ENCODE measurements around the gene KCNE3. TPM values are rescaled to one million over a fixed set of nuclear protein-coding genes. Genes with fewer than 3 reads are reported as not detected.
A peak's percentile ranks its signal among the peaks of the same experiment; 100 is the strongest.

Gene KCNE3
- total RNA-seq, 1 donor from 2014 or later, result 1.2 TPM

DNA sequence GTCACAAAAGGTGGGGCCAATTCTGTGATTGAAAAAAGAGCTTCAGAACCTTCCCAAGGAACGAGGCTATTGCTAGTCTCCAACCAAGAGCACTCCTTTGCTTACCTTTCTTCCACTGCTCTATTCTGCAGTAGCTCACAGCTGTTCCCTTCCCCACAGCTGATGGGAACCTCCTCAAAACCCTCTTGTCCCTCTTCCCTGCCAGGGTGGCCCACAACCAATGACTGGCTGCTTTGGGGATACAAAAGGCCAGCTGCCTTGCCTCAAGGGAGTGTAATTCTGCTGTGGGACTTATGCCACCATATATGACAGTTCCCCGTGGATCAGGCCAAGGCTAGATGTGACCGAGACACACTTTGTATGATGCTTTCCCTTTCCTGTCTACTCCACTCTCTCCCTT, 15.0 kb downstream of the KCNE3 start:
- DNase-seq (ENCODE audit: low spot score), result no peak
- peaks cover 8% of the 10 kb centered on the region for H3K4me1 Mint-ChIP-seq
- no peaks in the 10 kb centered on the region for H3K36me3 Mint-ChIP-seq
- H3K27me3 Mint-ChIP-seq (ENCODE audit: insufficient read depth, low read depth), result peaks cover 4% of the 10 kb centered on the region
- H4K20me1 ChIP-seq (ENCODE audit: low read depth), result no peaks in the 10 kb centered on the region
- H3K4me1 ChIP-seq, result no peaks in the 10 kb centered on the region
- no peaks in the 10 kb centered on the region for H3F3A ChIP-seq (ENCODE audit: low read depth)
- H3K4me3 ChIP-seq, result no peak overlapping the region
- H3K36me3 ChIP-seq, result no peaks in the 10 kb centered on the region
- no peaks in the 10 kb centered on the region for H3K9me3 ChIP-seq (ENCODE audit: low read depth)
- no peak overlapping the region for H3K27ac Mint-ChIP-seq
- no peak overlapping the region for H3K9ac ChIP-seq
- H3K4me2 ChIP-seq, result no peak overlapping the region
- no peaks in the 10 kb centered on the region for H3K9me3 Mint-ChIP-seq
- no peak overlapping the region for H3K27ac ChIP-seq
- no peaks in the 10 kb centered on the region for H3K27me3 ChIP-seq
- no peak overlapping the region for H3K4me3 Mint-ChIP-seq
- no peak overlapping the region for H2AFZ ChIP-seq (replicated peaks)
- TF ChIP-seq EZH2 (IDR thresholded peaks at IDR 0.05), result no peak
- TF ChIP-seq, protein P1, sequence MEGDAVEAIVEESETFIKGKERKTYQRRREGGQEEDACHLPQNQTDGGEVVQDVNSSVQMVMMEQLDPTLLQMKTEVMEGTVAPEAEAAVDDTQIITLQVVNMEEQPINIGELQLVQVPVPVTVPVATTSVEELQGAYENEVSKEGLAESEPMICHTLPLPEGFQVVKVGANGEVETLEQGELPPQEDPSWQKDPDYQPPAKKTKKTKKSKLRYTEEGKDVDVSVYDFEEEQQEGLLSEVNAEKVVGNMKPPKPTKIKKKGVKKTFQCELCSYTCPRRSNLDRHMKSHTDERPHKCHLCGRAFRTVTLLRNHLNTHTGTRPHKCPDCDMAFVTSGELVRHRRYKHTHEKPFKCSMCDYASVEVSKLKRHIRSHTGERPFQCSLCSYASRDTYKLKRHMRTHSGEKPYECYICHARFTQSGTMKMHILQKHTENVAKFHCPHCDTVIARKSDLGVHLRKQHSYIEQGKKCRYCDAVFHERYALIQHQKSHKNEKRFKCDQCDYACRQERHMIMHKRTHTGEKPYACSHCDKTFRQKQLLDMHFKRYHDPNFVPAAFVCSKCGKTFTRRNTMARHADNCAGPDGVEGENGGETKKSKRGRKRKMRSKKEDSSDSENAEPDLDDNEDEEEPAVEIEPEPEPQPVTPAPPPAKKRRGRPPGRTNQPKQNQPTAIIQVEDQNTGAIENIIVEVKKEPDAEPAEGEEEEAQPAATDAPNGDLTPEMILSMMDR (IDR thresholded peaks at IDR 0.05), result no peak
- no peak for TF ChIP-seq EZH2phosphoT487 (IDR thresholded peaks at IDR 0.05)
- H3K79me2 ChIP-seq (ENCODE audit: low read depth), result no peaks in the 10 kb centered on the region

DNA sequence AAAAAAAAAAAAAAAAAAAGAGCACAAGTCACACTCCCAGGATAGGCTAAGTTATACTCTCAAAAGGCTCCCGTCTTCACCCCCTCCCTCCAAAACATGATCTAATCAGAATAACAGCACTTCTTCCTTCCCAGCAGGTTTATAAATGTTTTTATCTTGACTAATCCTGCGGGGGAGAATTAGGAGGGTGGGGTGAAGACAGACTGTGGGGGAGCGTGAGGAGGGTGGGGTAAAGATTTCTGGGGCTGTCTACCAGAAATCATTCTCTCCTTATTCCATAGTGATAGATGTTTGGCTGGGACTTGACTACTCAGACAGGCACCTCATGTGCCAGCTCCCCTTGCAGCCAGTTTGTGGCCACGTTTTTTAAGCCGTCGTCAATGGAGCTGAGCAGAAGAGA, 17.0 kb downstream of the KCNE3 start:
- no peaks in the 10 kb centered on the region for H3K79me2 ChIP-seq (ENCODE audit: low read depth)
- H3K27me3 ChIP-seq, result no peaks in the 10 kb centered on the region
- H4K20me1 ChIP-seq (ENCODE audit: low read depth), result no peaks in the 10 kb centered on the region
- H3K4me3 ChIP-seq, result no peak overlapping the region
- H3K36me3 Mint-ChIP-seq, result no peaks in the 10 kb centered on the region
- H3K27ac Mint-ChIP-seq, result no peak overlapping the region
- DNase-seq (ENCODE audit: low spot score), result no peak
- no peaks in the 10 kb centered on the region for H3K4me1 ChIP-seq
- TF ChIP-seq EZH2phosphoT487 (IDR thresholded peaks at IDR 0.05), result no peak
- no peaks in the 10 kb centered on the region for H3K36me3 ChIP-seq
- H3K4me1 Mint-ChIP-seq, result peaks cover 3% of the 10 kb centered on the region
- no peaks in the 10 kb centered on the region for H3F3A ChIP-seq (ENCODE audit: low read depth)
- no peaks in the 10 kb centered on the region for H3K9me3 ChIP-seq (ENCODE audit: low read depth)
- H3K27ac ChIP-seq, result no peak overlapping the region
- no peaks in the 10 kb centered on the region for H3K9me3 Mint-ChIP-seq
- H3K4me2 ChIP-seq, result no peak overlapping the region
- H2AFZ ChIP-seq (replicated peaks), result no peak overlapping the region
- H3K27me3 Mint-ChIP-seq (ENCODE audit: insufficient read depth, low read depth), result peaks cover 4% of the 10 kb centered on the region
- no peak overlapping the region for H3K4me3 Mint-ChIP-seq
- no peak overlapping the region for H3K9ac ChIP-seq

DNA sequence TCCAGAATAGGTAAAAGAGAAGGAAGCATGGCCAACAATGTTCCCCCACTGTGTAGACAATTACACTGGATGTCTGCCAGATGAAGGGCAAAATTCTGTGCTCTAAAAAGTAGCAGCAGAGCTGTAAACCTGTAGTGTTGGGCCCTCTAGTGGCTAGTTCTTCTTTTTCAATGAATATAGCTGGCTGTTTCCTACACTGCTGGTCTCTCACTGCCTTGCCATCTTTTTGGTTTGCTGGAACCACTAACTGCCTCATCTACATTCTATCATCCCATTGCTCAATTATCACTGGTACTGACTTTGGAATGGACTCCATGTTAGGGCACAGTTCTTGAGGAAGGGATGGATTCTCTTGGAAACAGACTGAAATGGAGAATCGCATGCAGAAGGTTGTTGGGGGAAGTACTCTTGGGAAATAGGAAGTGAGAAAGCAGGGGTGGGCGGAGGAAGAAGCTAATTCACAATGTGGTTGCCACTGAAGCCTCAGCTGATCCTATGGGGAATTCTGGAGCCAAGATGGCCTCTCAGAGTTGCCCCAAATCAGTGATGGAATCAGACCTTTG, 17.9 kb downstream of the KCNE3 start:
- no peak overlapping the region for H3K9ac ChIP-seq
- H2AFZ ChIP-seq (replicated peaks), result peak overlapping the region; percentile 91
- no peaks in the 10 kb centered on the region for H3F3A ChIP-seq (ENCODE audit: low read depth)
- peak overlapping the region; percentile 16 for H3K4me3 Mint-ChIP-seq
- TF ChIP-seq EZH2 (IDR thresholded peaks at IDR 0.05) (no peak), EZH2phosphoT487 (IDR thresholded peaks at IDR 0.05) (no peak)
- TF ChIP-seq, protein P1 (IDR thresholded peaks at IDR 0.05), result peak; percentile 74
- H3K4me1 ChIP-seq, result peaks cover 4% of the 10 kb centered on the region
- H3K9me3 Mint-ChIP-seq, result no peaks in the 10 kb centered on the region
- H3K27me3 ChIP-seq, result no peaks in the 10 kb centered on the region
- no peaks in the 10 kb centered on the region for H4K20me1 ChIP-seq (ENCODE audit: low read depth)
- no peaks in the 10 kb centered on the region for H3K36me3 ChIP-seq
- no peaks in the 10 kb centered on the region for H3K9me3 ChIP-seq (ENCODE audit: low read depth)
- H3K27ac ChIP-seq, result no peak overlapping the region
- H3K27me3 Mint-ChIP-seq (ENCODE audit: insufficient read depth, low read depth), result peaks cover 5% of the 10 kb centered on the region
- H3K36me3 Mint-ChIP-seq, result no peaks in the 10 kb centered on the region
- H3K4me1 Mint-ChIP-seq, result peaks cover 5% of the 10 kb centered on the region
- H3K79me2 ChIP-seq (ENCODE audit: low read depth), result no peaks in the 10 kb centered on the region
- no peak overlapping the region for H3K4me2 ChIP-seq
- peak; percentile 83 for DNase-seq (ENCODE audit: low spot score)
- H3K27ac Mint-ChIP-seq, result peak overlapping the region; percentile 40
- H3K4me3 ChIP-seq, result no peak overlapping the region

DNA sequence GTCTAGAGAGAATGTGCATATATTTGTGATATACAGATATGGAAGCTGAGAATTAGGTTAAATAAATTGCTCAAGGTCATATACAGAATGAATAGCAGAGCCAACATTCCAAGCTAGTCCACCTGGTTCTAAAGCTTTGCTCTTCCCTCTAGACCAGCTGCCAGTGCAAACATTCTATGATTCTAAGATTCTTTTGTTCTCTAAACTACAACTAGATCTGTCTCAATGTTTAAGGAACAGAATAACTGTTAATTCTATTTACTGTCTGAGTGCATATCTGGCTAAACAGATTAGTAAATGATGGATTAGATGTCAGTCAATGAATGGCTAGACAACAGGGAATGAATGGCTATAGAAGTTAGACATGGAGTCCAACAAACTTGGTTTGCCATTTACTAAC, 19.6 kb downstream of the KCNE3 start:
- Mint-ChIP-seq H3K4me1 (peaks cover 18% of the 10 kb centered on the region), H3K27ac (no peak overlapping the region), H3K4me3 (no peak overlapping the region), H3K9me3 (no peaks in the 10 kb centered on the region), H3K36me3 (no peaks in the 10 kb centered on the region), H3K27me3 (ENCODE audit: insufficient read depth, low read depth) (peaks cover 6% of the 10 kb centered on the region)
- Histone ChIP-seq H2AFZ (replicated peaks) (no peak overlapping the region), H3K4me1 (peaks cover 20% of the 10 kb centered on the region), H3K36me3 (no peaks in the 10 kb centered on the region), H3K9ac (no peak overlapping the region), H3K9me3 (ENCODE audit: low read depth) (no peaks in the 10 kb centered on the region), H3K27me3 (no peaks in the 10 kb centered on the region), H3K4me2 (no peak overlapping the region), H4K20me1 (ENCODE audit: low read depth) (no peaks in the 10 kb centered on the region), H3F3A (ENCODE audit: low read depth) (peaks cover 11% of the 10 kb centered on the region), H3K4me3 (no peak overlapping the region), H3K27ac (no peak overlapping the region), H3K79me2 (ENCODE audit: low read depth) (no peaks in the 10 kb centered on the region)
- TF ChIP-seq, protein P1 (IDR thresholded peaks at IDR 0.05), result no peak
- TF ChIP-seq EZH2 (IDR thresholded peaks at IDR 0.05) (no peak), EZH2phosphoT487 (IDR thresholded peaks at IDR 0.05) (no peak)
- DNase-seq (ENCODE audit: low spot score), result no peak

All from neural progenitor cell (in vitro differentiated cells).